B cell (primary cell): ENCODE measurements around the gene C3orf49.

Experiments
- CTCF ChIP-seq: fragments of 200-600 bp; IDR thresholded peaks from one replicate; pipeline ENCODE4 v1.8.0; 2022; ENCODE audit warnings: antibody characterized with exemption, mild to moderate bottlenecking
- EZH2 ChIP-seq: IDR thresholded peaks from 2 replicates; pipeline ENCODE4 v1.6.1; 2012; ENCODE audit warnings: borderline replicate concordance, low read depth, mild to moderate bottlenecking, moderate library complexity, low read length; ENCODE audit not compliant: insufficient read depth, poor library complexity, severe bottlenecking

- TF ChIP-seq CTCF (no peak), EZH2 (no peak)
Measured at GRCh38 chr3:63851287-63851686, 32.2 kb downstream of the C3orf49 start.
